H1 (cell line): ENCODE results near the gene ZSWIM2. TPM values are rescaled to one million over a fixed set of nuclear protein-coding genes. Genes with fewer than 3 reads are reported as not detected.

ENCODE experiments used
- polyA plus RNA-seq, 7 experiments: library from polyadenylated mRNA; depleted of rRNA in 3 of 7; stranded (reverse) in 5 of 7; unstranded in 2 of 7; fragments of >200 nt in 5 of 7; fragments of 200-250 nt in 2 of 7; gene quantifications; 1 replicate in 5 of 7; 2 replicates in 1 of 7; 4 replicates in 1 of 7; pipeline versions ENCODE4 v1.2.1 to v1.2.3, GENCODE V29; 2011 to 2013; ENCODE audit warnings: missing spikeins in 2 of 7, mixed read lengths in 2 of 7
- total RNA-seq: library from RNA; stranded (reverse); fragmentation: NEBNext Ultra II Directional; extraction: Animal tissue kit (Norgen Biotek cat#: 25700); gene quantifications from 2 replicates; pipeline ENCODE4 v1.2.1, GENCODE V29; 2021
- TF ChIP-seq, protein P1 (sequence below): fragments of 300-600 bp; sonication (generic); IDR thresholded peaks from 2 replicates; pipeline ENCODE4 v1.7.1; 2012; ENCODE audit warnings: low read length, moderate library complexity, mild to moderate bottlenecking, inconsistent platforms; ENCODE audit not compliant: insufficient replicate concordance

ZSWIM2 gene
- total and polyA plus RNA-seq, 2 of the 8 experiments (the other 6 are each of a cell fraction or from before 2014, with no cell fraction given), result not detected

DNA sequence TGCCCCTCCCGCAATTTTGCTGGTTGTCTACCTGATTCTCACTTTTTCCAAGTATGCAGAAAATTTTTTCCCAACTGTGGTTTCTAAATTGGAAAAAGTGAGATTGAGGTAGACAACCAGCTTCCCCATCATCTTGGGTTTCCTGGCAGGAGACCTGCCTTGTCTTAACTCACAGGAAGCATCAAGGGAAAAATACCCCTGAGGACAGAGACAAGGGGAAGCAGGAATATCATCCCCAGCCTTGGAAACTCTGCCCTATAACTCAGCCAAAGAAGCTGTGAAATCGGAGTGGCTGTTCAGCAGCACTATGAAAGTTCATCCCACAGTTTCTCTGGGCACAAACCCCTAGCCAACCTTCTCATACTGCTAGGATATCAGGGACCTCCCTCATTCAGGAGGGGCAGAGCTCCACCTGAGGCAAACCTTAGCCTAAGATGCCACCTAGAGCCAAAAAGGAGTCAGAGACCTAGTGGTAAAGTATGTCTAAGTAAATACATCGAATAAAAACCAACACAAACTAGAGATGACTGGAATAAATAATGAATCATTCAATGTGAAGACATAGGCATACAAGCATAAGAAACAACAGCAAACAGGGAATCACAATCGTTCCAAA, 68.2 kb downstream of the ZSWIM2 start (continued):
- TF ChIP-seq, protein P1, sequence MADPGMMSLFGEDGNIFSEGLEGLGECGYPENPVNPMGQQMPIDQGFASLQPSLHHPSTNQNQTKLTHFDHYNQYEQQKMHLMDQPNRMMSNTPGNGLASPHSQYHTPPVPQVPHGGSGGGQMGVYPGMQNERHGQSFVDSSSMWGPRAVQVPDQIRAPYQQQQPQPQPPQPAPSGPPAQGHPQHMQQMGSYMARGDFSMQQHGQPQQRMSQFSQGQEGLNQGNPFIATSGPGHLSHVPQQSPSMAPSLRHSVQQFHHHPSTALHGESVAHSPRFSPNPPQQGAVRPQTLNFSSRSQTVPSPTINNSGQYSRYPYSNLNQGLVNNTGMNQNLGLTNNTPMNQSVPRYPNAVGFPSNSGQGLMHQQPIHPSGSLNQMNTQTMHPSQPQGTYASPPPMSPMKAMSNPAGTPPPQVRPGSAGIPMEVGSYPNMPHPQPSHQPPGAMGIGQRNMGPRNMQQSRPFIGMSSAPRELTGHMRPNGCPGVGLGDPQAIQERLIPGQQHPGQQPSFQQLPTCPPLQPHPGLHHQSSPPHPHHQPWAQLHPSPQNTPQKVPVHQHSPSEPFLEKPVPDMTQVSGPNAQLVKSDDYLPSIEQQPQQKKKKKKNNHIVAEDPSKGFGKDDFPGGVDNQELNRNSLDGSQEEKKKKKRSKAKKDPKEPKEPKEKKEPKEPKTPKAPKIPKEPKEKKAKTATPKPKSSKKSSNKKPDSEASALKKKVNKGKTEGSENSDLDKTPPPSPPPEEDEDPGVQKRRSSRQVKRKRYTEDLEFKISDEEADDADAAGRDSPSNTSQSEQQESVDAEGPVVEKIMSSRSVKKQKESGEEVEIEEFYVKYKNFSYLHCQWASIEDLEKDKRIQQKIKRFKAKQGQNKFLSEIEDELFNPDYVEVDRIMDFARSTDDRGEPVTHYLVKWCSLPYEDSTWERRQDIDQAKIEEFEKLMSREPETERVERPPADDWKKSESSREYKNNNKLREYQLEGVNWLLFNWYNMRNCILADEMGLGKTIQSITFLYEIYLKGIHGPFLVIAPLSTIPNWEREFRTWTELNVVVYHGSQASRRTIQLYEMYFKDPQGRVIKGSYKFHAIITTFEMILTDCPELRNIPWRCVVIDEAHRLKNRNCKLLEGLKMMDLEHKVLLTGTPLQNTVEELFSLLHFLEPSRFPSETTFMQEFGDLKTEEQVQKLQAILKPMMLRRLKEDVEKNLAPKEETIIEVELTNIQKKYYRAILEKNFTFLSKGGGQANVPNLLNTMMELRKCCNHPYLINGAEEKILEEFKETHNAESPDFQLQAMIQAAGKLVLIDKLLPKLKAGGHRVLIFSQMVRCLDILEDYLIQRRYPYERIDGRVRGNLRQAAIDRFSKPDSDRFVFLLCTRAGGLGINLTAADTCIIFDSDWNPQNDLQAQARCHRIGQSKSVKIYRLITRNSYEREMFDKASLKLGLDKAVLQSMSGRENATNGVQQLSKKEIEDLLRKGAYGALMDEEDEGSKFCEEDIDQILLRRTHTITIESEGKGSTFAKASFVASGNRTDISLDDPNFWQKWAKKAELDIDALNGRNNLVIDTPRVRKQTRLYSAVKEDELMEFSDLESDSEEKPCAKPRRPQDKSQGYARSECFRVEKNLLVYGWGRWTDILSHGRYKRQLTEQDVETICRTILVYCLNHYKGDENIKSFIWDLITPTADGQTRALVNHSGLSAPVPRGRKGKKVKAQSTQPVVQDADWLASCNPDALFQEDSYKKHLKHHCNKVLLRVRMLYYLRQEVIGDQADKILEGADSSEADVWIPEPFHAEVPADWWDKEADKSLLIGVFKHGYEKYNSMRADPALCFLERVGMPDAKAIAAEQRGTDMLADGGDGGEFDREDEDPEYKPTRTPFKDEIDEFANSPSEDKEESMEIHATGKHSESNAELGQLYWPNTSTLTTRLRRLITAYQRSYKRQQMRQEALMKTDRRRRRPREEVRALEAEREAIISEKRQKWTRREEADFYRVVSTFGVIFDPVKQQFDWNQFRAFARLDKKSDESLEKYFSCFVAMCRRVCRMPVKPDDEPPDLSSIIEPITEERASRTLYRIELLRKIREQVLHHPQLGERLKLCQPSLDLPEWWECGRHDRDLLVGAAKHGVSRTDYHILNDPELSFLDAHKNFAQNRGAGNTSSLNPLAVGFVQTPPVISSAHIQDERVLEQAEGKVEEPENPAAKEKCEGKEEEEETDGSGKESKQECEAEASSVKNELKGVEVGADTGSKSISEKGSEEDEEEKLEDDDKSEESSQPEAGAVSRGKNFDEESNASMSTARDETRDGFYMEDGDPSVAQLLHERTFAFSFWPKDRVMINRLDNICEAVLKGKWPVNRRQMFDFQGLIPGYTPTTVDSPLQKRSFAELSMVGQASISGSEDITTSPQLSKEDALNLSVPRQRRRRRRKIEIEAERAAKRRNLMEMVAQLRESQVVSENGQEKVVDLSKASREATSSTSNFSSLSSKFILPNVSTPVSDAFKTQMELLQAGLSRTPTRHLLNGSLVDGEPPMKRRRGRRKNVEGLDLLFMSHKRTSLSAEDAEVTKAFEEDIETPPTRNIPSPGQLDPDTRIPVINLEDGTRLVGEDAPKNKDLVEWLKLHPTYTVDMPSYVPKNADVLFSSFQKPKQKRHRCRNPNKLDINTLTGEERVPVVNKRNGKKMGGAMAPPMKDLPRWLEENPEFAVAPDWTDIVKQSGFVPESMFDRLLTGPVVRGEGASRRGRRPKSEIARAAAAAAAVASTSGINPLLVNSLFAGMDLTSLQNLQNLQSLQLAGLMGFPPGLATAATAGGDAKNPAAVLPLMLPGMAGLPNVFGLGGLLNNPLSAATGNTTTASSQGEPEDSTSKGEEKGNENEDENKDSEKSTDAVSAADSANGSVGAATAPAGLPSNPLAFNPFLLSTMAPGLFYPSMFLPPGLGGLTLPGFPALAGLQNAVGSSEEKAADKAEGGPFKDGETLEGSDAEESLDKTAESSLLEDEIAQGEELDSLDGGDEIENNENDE, result no peak
- TF ChIP-seq, all 59 proteins: peak for 2
